Central memory CD8-positive, alpha-beta T cell (primary cell): Measurements from ENCODE around the gene ST6GALNAC2.
"Not testable (repeated sequence)": the region's sequence is repeated elsewhere in the genome, so short reads cannot be mapped to it uniquely, and the experiment has no call there.

Source experiments
- ATAC-seq: fragments of 150-1000 bp; cut with Tn5 transposase; replicated peaks from 2 replicates; pipeline ENCODE4 v1.10.0; 2022; ENCODE audit warnings: mild to moderate bottlenecking, moderate FRiP score, moderate number of reproducible peaks; ENCODE audit not compliant: poor library complexity, severe bottlenecking; ENCODE audit errors: extremely low read depth
- DNase-seq, 2 donors: peaks; one replicate each; pipeline ENCODE4 v3.0.0; 2021; ENCODE audit warnings: low spot score in 2 of 2
- H3K27ac Mint-ChIP-seq: one replicate; pipeline ENCODE4 v1.8.0; 2022; ENCODE audit warnings: low read depth, mild to moderate bottlenecking, moderate library complexity, mixed read lengths
- H3K27me3 Mint-ChIP-seq: one replicate; pipeline ENCODE4 v1.8.0; 2022; ENCODE audit warnings: mixed read lengths
- H3K36me3 Mint-ChIP-seq: one replicate; pipeline ENCODE4 v1.8.0; 2022; ENCODE audit warnings: mild to moderate bottlenecking, moderate library complexity, mixed read lengths; ENCODE audit not compliant: insufficient read depth
- H3K4me1 Mint-ChIP-seq: one replicate; pipeline ENCODE4 v1.8.0; 2022; ENCODE audit warnings: mixed read lengths
- H3K4me3 Mint-ChIP-seq: one replicate; pipeline ENCODE4 v1.8.0; 2022; ENCODE audit warnings: mild to moderate bottlenecking, moderate library complexity, mixed read lengths
- H3K9me3 Mint-ChIP-seq: one replicate; pipeline ENCODE4 v1.8.0; 2022; ENCODE audit warnings: mixed read lengths

ST6GALNAC2 gene

GRCh38 chr17:76614064-76614759 is 28.6 kb upstream of the ST6GALNAC2 start:
- H3K4me3 Mint-ChIP-seq, H3K36me3 Mint-ChIP-seq, DNase-seq, H3K9me3 Mint-ChIP-seq, H3K27ac Mint-ChIP-seq, ATAC-seq, H3K4me1 Mint-ChIP-seq: not testable (repeated sequence)
- peaks cover 11% of the 10 kb centered on the region for H3K27me3 Mint-ChIP-seq

- Mint-ChIP-seq H3K9me3 (no peaks in the 10 kb centered on the region), H3K4me3 (no peak overlapping the region), H3K4me1 (peaks cover 5% of the 10 kb centered on the region), H3K27me3 (peaks cover 11% of the 10 kb centered on the region), H3K36me3 (no peaks in the 10 kb centered on the region), H3K27ac (no peak overlapping the region)
- ATAC-seq (no peak), DNase-seq (no peak)
These were observed 27.6 kb upstream of the ST6GALNAC2 start for GRCh38 chr17:76612977-76613851.

DNA sequence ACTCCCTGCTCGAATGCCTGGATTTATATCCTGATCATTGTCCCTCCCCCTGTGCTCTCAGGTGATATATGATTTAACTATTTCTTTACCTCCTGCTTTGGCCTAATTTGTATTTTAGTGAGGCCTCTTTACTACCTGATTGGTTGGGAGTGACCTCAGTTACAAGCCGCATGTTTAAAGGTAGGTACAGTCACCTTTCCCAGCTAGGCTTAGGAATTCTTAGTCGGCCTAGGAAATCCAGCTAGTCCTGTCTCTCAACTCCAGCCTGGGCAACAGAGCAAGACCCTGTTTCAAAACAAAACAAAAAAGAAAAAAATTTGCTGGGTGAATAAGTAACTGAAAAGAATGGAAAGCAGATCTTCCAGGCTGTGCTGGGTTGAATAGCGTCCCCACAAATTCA is 26.8 kb upstream of the ST6GALNAC2 start:
- Mint-ChIP-seq H3K27me3 (peaks cover 11% of the 10 kb centered on the region), H3K4me1 (peaks cover 5% of the 10 kb centered on the region), H3K9me3 (no peaks in the 10 kb centered on the region), H3K36me3 (no peaks in the 10 kb centered on the region), H3K27ac (no peak overlapping the region), H3K4me3 (no peak overlapping the region)
- DNase-seq, result no peak
- ATAC-seq, result no peak

- Mint-ChIP-seq H3K36me3 (no peaks in the 10 kb centered on the region), H3K27me3 (peaks cover 11% of the 10 kb centered on the region), H3K4me3 (no peak overlapping the region), H3K4me1 (peaks cover 5% of the 10 kb centered on the region), H3K27ac (no peak overlapping the region), H3K9me3 (no peaks in the 10 kb centered on the region)
- DNase-seq (no peak), ATAC-seq (no peak)
These were observed 26.1 kb upstream of the ST6GALNAC2 start for GRCh38 chr17:76611758-76612157.

GRCh38 chr17:76611080-76611749 is 25.6 kb upstream of the ST6GALNAC2 start:
- H3K4me3 Mint-ChIP-seq, H3K36me3 Mint-ChIP-seq, H3K27ac Mint-ChIP-seq, H3K4me1 Mint-ChIP-seq, ATAC-seq, DNase-seq, H3K9me3 Mint-ChIP-seq: not testable (repeated sequence)
- peaks cover 11% of the 10 kb centered on the region for H3K27me3 Mint-ChIP-seq

DNA sequence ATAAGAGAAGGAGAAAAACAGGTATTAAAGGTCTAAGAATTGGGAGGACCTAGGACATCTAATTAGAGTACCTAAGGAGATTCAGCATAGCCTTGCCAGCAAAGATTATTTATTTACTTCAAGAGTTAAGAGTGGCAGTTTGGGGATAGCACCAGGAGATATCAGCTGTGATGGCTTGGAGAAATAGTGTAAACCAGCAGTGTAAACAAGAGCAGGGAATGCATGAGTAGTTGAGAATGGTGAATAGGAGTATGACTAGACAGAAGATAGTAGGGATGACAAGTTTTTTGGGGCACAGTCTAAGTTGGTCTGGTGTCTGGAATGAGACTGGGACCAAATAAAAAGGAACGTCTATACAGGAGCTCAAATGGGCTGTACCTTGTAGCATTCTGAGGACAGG is 21.0 kb upstream of the ST6GALNAC2 start:
- H3K27ac Mint-ChIP-seq, H3K36me3 Mint-ChIP-seq, DNase-seq, H3K4me3 Mint-ChIP-seq, ATAC-seq, H3K4me1 Mint-ChIP-seq, H3K9me3 Mint-ChIP-seq: not testable (repeated sequence)
- H3K27me3 Mint-ChIP-seq, result peaks cover 26% of the 10 kb centered on the region

DNA sequence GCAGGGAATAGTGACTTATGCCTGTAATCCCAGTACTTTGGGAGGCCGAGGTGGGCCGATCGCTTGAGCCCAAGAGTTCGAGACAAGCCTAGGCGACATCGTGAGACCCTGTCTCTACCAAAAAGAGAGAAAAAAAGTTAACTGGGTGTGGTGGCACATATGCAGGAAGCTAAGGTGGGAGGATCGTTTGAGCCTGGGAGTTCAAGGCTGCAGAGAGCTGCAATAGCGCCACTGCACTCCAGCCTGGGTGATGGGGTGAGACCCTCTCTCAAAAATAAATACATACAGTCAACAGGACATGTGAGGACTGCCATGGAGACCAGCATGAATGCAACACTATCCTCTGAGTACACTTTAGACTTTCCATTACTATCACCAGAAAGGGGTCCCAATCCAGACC is 15.4 kb upstream of the ST6GALNAC2 start:
- Mint-ChIP-seq H3K4me1 (no peaks in the 10 kb centered on the region), H3K27ac (no peak overlapping the region), H3K27me3 (peaks cover 57% of the 10 kb centered on the region), H3K9me3 (peaks cover 5% of the 10 kb centered on the region), H3K36me3 (no peaks in the 10 kb centered on the region), H3K4me3 (no peak overlapping the region)
- DNase-seq (no peak), ATAC-seq (no peak)

DNA sequence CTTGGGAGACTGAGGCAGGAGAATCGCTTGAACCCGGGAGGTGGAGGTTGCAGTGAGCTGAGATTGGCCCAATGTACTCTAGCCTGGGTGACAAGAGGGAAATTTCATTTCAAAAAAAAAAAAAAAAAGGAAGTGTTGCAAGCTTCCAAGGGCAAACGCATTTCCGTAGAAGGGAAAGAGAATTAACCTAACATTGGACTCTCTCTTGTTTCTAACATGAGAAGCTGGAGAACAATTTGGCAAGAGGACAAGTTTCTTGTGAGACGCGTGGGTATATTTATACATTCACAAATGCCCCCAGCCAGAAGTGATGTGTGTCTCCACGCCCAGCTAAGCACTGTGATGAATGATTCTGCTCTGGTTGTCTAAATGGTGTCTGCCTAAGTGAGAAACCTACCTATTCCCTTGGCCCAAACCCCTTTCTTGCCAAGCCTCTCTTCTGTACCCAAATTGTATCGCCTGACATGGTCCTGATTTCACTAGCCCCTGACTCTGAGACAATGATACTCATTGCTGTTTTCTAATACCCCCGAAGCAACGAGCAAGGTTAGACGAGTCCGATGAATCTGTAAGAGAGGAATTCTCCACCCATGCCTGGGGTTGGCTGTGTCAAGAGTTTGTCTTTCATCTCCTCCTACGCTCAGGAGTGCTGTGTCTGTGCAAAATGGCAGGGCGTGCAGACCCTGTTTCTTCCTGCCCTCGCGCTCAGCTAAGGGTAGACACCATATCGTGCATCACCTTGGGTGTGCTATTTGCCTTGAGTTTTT is 14.2 kb upstream of the ST6GALNAC2 start:
- Mint-ChIP-seq H3K27me3 (peaks cover 60% of the 10 kb centered on the region), H3K27ac (no peak overlapping the region), H3K4me3 (no peak overlapping the region)

DNA sequence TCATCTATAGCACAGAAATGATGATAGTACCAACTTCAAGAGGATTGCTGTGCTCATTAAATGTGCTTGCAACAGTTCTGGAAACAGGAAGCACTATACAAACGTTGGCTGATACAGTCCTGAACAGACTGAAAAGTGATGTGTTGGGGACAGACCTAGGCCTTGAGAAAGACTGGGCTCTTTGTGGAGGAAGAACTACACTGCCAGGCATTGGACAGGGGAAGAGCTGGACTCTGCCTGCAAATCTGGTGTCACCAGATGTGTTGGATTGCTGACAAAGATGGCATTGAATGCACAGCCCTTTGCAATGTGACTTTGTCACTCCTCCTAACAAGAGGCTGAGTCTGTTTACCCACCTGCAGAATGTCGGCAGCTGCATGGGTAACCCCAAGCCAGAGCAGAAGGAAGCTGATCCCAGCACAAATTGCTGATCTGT is 12.4 kb upstream of the ST6GALNAC2 start:
- H3K9me3 Mint-ChIP-seq, result peaks cover 4% of the 10 kb centered on the region
- H3K4me1 Mint-ChIP-seq, result no peaks in the 10 kb centered on the region
- H3K27ac Mint-ChIP-seq, result no peak overlapping the region
- H3K27me3 Mint-ChIP-seq, result peaks cover 75% of the 10 kb centered on the region
- ATAC-seq (no peak), DNase-seq (no peak)
- no peaks in the 10 kb centered on the region for H3K36me3 Mint-ChIP-seq
- H3K4me3 Mint-ChIP-seq, result no peak overlapping the region

More for the DNA sequence above, 14.2 kb upstream of the ST6GALNAC2 start:
- DNase-seq (no peak), ATAC-seq (no peak)
- no peaks in the 10 kb centered on the region for H3K4me1 Mint-ChIP-seq
- no peaks in the 10 kb centered on the region for H3K36me3 Mint-ChIP-seq
- peaks cover 5% of the 10 kb centered on the region for H3K9me3 Mint-ChIP-seq

- Mint-ChIP-seq H3K27me3 (peaks cover 69% of the 10 kb centered on the region), H3K4me1 (no peaks in the 10 kb centered on the region), H3K4me3 (no peak overlapping the region), H3K36me3 (no peaks in the 10 kb centered on the region), H3K9me3 (no peaks in the 10 kb centered on the region), H3K27ac (no peak overlapping the region)
- DNase-seq (no peak), ATAC-seq (no peak)
These were observed 11.7 kb upstream of the ST6GALNAC2 start for GRCh38 chr17:76597156-76598003.

GRCh38 chr17:76594690-76595089 is 9.0 kb upstream of the ST6GALNAC2 start:
- DNase-seq (no peak), ATAC-seq (no peak)
- Mint-ChIP-seq H3K4me3 (no peak overlapping the region), H3K27ac (no peak overlapping the region), H3K9me3 (no peaks in the 10 kb centered on the region), H3K36me3 (no peaks in the 10 kb centered on the region), H3K4me1 (no peaks in the 10 kb centered on the region), H3K27me3 (peaks cover 54% of the 10 kb centered on the region)
